ENCODE results near the gene CST3. TPM values are rescaled to one million over a fixed set of nuclear protein-coding genes. Genes with fewer than 3 reads are reported as not detected.

The CST3 gene
- total RNA-seq, 2 experiments from 2014 or later = 21.8 to 24.2 TPM

GRCh38 chr20:23684261-23684660 is 46.5 kb upstream of the CST3 start:
- Histone ChIP-seq H3K36me3 (ENCODE audit: insufficient read depth, low read length) (no peaks in the 10 kb centered on the region), H3K27me3 (ENCODE audit: control insufficient read depth in 1 of 2, insufficient read depth in 2 of 2, low read length in 2 of 2) (peaks cover 0 to 3% of the 10 kb centered on the region in 2 experiments), H3K4me1 (ENCODE audit: insufficient read depth, low read length) (no peaks in the 10 kb centered on the region), H3K9me3 (ENCODE audit: control insufficient read depth in 1 of 2, insufficient read depth in 1 of 2, low read length in 2 of 2) (no peaks in the 10 kb centered on the region), H3K27ac (ENCODE audit: low read depth in 1 of 2, low read length in 2 of 2) (no peak overlapping the region), H3K4me3 (ENCODE audit: low read length) (no peak overlapping the region)
- H3K27ac Mint-ChIP-seq = no peak overlapping the region
- ChIA-PET CTCF (no interaction called here), POLR2A (no interaction called here)
- TF ChIP-seq, protein P1, sequence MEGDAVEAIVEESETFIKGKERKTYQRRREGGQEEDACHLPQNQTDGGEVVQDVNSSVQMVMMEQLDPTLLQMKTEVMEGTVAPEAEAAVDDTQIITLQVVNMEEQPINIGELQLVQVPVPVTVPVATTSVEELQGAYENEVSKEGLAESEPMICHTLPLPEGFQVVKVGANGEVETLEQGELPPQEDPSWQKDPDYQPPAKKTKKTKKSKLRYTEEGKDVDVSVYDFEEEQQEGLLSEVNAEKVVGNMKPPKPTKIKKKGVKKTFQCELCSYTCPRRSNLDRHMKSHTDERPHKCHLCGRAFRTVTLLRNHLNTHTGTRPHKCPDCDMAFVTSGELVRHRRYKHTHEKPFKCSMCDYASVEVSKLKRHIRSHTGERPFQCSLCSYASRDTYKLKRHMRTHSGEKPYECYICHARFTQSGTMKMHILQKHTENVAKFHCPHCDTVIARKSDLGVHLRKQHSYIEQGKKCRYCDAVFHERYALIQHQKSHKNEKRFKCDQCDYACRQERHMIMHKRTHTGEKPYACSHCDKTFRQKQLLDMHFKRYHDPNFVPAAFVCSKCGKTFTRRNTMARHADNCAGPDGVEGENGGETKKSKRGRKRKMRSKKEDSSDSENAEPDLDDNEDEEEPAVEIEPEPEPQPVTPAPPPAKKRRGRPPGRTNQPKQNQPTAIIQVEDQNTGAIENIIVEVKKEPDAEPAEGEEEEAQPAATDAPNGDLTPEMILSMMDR (IDR thresholded peaks at IDR 0.05) = no peak
- no peak overlapping the region for H3K4me3 Mint-ChIP-seq
- intact Hi-C loops (cut with DNase I, micrococcal nuclease) = no loop called here
- no peaks in the 10 kb centered on the region for H3K9me3 Mint-ChIP-seq
- DNase-seq (no peak), ATAC-seq (ENCODE audit: poor library complexity) (no peak)
- H3K4me1 Mint-ChIP-seq (ENCODE audit: low read depth) = no peaks in the 10 kb centered on the region
- peaks cover 25% of the 10 kb centered on the region for H3K27me3 Mint-ChIP-seq
- no peaks in the 10 kb centered on the region for H3K36me3 Mint-ChIP-seq (ENCODE audit: low read depth)

GRCh38 chr20:23683807-23684206 is 46.1 kb upstream of the CST3 start:
- CTCF ChIA-PET = no interaction called here
- H3K27ac ChIP-seq (ENCODE audit: low read depth in 1 of 2, low read length in 2 of 2) = no peak overlapping the region
- no peak overlapping the region for H3K4me3 ChIP-seq (ENCODE audit: low read length)
- Mint-ChIP-seq H3K9me3 (no peaks in the 10 kb centered on the region), H3K4me3 (no peak overlapping the region), H3K36me3 (ENCODE audit: low read depth) (no peaks in the 10 kb centered on the region), H3K4me1 (ENCODE audit: low read depth) (no peaks in the 10 kb centered on the region), H3K27me3 (peaks cover 25% of the 10 kb centered on the region), H3K27ac (no peak overlapping the region)
- DNase-seq (no peak), ATAC-seq (ENCODE audit: poor library complexity) (no peak)
- intact Hi-C loops (cut with DNase I, micrococcal nuclease) = no loop called here
- no peaks in the 10 kb centered on the region for H3K36me3 ChIP-seq (ENCODE audit: insufficient read depth, low read length)
- TF ChIP-seq, protein P1 (IDR thresholded peaks at IDR 0.05) = no peak
- peaks cover 0 to 3% of the 10 kb centered on the region in 2 experiments for H3K27me3 ChIP-seq (ENCODE audit: control insufficient read depth in 1 of 2, insufficient read depth in 2 of 2, low read length in 2 of 2)
- POLR2A ChIA-PET = no interaction called here
- no peaks in the 10 kb centered on the region for H3K9me3 ChIP-seq (ENCODE audit: control insufficient read depth in 1 of 2, insufficient read depth in 1 of 2, low read length in 2 of 2)
- H3K4me1 ChIP-seq (ENCODE audit: insufficient read depth, low read length) = no peaks in the 10 kb centered on the region

GRCh38 chr20:23683281-23683680 is 45.5 kb upstream of the CST3 start:
- no peaks in the 10 kb centered on the region for H3K4me1 Mint-ChIP-seq (ENCODE audit: low read depth)
- POLR2A ChIA-PET = no interaction called here
- no peaks in the 10 kb centered on the region for H3K36me3 Mint-ChIP-seq (ENCODE audit: low read depth)
- peaks cover 25% of the 10 kb centered on the region for H3K27me3 Mint-ChIP-seq
- Histone ChIP-seq H3K27ac (ENCODE audit: low read depth in 1 of 2, low read length in 2 of 2) (no peak overlapping the region), H3K9me3 (ENCODE audit: control insufficient read depth in 1 of 2, insufficient read depth in 1 of 2, low read length in 2 of 2) (no peaks in the 10 kb centered on the region), H3K4me3 (ENCODE audit: low read length) (no peak overlapping the region), H3K4me1 (ENCODE audit: insufficient read depth, low read length) (no peaks in the 10 kb centered on the region), H3K27me3 (ENCODE audit: control insufficient read depth in 1 of 2, insufficient read depth in 2 of 2, low read length in 2 of 2) (peaks cover 0 to 3% of the 10 kb centered on the region in 2 experiments), H3K36me3 (ENCODE audit: insufficient read depth, low read length) (no peaks in the 10 kb centered on the region)
- intact Hi-C loops (cut with DNase I, micrococcal nuclease) = no loop called here
- TF ChIP-seq, protein P1 (IDR thresholded peaks at IDR 0.05) = no peak
- H3K9me3 Mint-ChIP-seq = no peaks in the 10 kb centered on the region
- no peak overlapping the region for H3K4me3 Mint-ChIP-seq
- no peak overlapping the region for H3K27ac Mint-ChIP-seq
- ATAC-seq (ENCODE audit: poor library complexity) (no peak), DNase-seq (no peak)
- CTCF ChIA-PET = no interaction called here
